H1 (cell line): ENCODE results near the gene DBX1. TPM values are rescaled to one million over a fixed set of nuclear protein-coding genes. Genes with fewer than 3 reads are reported as not detected.

ENCODE experiments used
- CTCF ChIA-PET: fragments of 300-600 bp; sonication (Branson Sonifier 250); formaldehyde crosslinking; loops from one replicate; lab custom pipeline; 2021; ENCODE audit not compliant: partially characterized antibody; lab: Charles Lee
- POLR2A ChIA-PET: fragments of 300-600 bp; sonication (Branson Sonifier 250); formaldehyde crosslinking; loops from one replicate; lab custom pipeline; 2021; ENCODE audit warnings: inconsistent platforms; ENCODE audit not compliant: partially characterized antibody; lab: Charles Lee
- DNase-seq, 2 experiments: peaks; one replicate each; pipeline versions ENCODE4 v3.0.0 to v3.0.0-alpha.2; 2010 to 2022; ENCODE audit warnings: low spot score in 2 of 2, low read depth in 1 of 2, mixed read lengths in 1 of 2
- FAIRE-seq: peaks from 2 replicates; lab custom pipeline; 2011; peaks lifted over from hg19 to GRCh38; lab: Jason Lieb, UNC
- H2AFZ ChIP-seq: 2 replicates; pipeline ENCODE4 v1.8.1; 2012; ENCODE audit warnings: low read length, inconsistent platforms
- H2AK5ac ChIP-seq: 2 replicates; pipeline ENCODE4 v1.6.1; 2013; ENCODE audit warnings: low read depth, low read length
- H2BK120ac ChIP-seq: replicated peaks from 2 replicates; pipeline ENCODE3; 2013; ENCODE audit warnings: low read depth, low read length, inconsistent platforms
- H2BK12ac ChIP-seq: 2 replicates; pipeline ENCODE4 v1.6.1; 2013; ENCODE audit warnings: low read depth, low read length
- H2BK15ac ChIP-seq: 2 replicates; pipeline ENCODE4 v1.6.1; 2013; ENCODE audit warnings: low read length
- H2BK20ac ChIP-seq: 2 replicates; pipeline ENCODE4 v1.6.1; 2013; ENCODE audit warnings: low read length
- H2BK5ac ChIP-seq: 2 replicates; pipeline ENCODE4 v1.6.1; 2013; ENCODE audit warnings: low read depth, low read length
- H3K14ac ChIP-seq: 2 replicates; pipeline ENCODE4 v1.6.1; 2013; ENCODE audit warnings: inconsistent platforms; ENCODE audit not compliant: insufficient read length
- H3K18ac ChIP-seq: 2 replicates; pipeline ENCODE4 v1.6.1; 2013; ENCODE audit warnings: low read length; ENCODE audit errors: extremely low read depth
- H3K23ac ChIP-seq: 2 replicates; pipeline ENCODE4 v1.6.1; 2013; ENCODE audit warnings: inconsistent platforms; ENCODE audit not compliant: insufficient read length
- H3K23me2 ChIP-seq: 2 replicates; pipeline ENCODE4 v1.6.1; 2013; ENCODE audit warnings: low read depth, low read length
- H3K27ac ChIP-seq: 2 replicates; pipeline ENCODE4 v1.6.1; 2011; ENCODE audit warnings: low read depth, low read length, inconsistent platforms
- H3K27me3 ChIP-seq, 4 experiments: replicated peaks in 1 of 4; 1 replicate in 1 of 4; 2 replicates in 3 of 4; pipeline versions ENCODE4 v1.6.1 to v1.8.1; 2011 to 2013; ENCODE audit warnings: low read length in 3 of 4, mild to moderate bottlenecking in 3 of 4, inconsistent platforms in 2 of 4, mixed read lengths in 2 of 4, moderate library complexity in 1 of 4; ENCODE audit not compliant: control insufficient read depth in 3 of 4, insufficient read depth in 3 of 4; ENCODE audit errors: extremely low read depth in 1 of 4
- H3K36me3 ChIP-seq, 4 experiments: 2 replicates each; pipeline versions ENCODE4 v1.6.1 to v1.8.1; 2011 to 2013; ENCODE audit warnings: mild to moderate bottlenecking in 4 of 4, low read length in 3 of 4, moderate library complexity in 2 of 4, control low read depth in 1 of 4, inconsistent platforms in 1 of 4; ENCODE audit not compliant: insufficient read depth in 4 of 4, control insufficient read depth in 2 of 4
- H3K4ac ChIP-seq: replicated peaks from 2 replicates; pipeline ENCODE3; 2013; ENCODE audit warnings: low read length, low read depth, mixed read lengths, inconsistent platforms; ENCODE audit not compliant: insufficient read length
- H3K4me1 ChIP-seq, 4 experiments: replicated peaks in 1 of 4; 1 replicate in 1 of 4; 2 replicates in 3 of 4; pipeline versions ENCODE4 v1.6.1 to v1.8.1; 2011 to 2013; ENCODE audit warnings: low read length in 3 of 4, inconsistent platforms in 2 of 4, mixed read lengths in 1 of 4; ENCODE audit not compliant: insufficient read depth in 4 of 4, control insufficient read depth in 3 of 4
- H3K4me2 ChIP-seq, 2 experiments: 2 replicates each; pipeline versions ENCODE4 v1.6.1 to v1.8.1; 2011 to 2013; ENCODE audit warnings: low read depth in 2 of 2, low read length in 2 of 2, control low read depth in 1 of 2, inconsistent platforms in 1 of 2, mild to moderate bottlenecking in 1 of 2; ENCODE audit not compliant: insufficient read depth in 1 of 2
- H3K4me3 ChIP-seq, 4 experiments: fragments of 200-600, 300-600 bp in 1 of 4; sonication (generic), shearing (Covaris generic), sonication (Bioruptor Twin) in 1 of 4; 2 replicates each; pipeline versions ENCODE4 v1.5.1 to v1.8.1; 2011 to 2016; ENCODE audit warnings: low read length in 4 of 4, low read depth in 3 of 4, control low read depth in 2 of 4, inconsistent platforms in 2 of 4, mild to moderate bottlenecking in 2 of 4, mixed read lengths in 1 of 4, moderate library complexity in 1 of 4; ENCODE audit not compliant: insufficient read depth in 2 of 4; ENCODE audit errors: extremely low read depth in 1 of 4
- H3K56ac ChIP-seq: replicated peaks from 2 replicates; pipeline ENCODE3; 2013; ENCODE audit warnings: low read depth, mild to moderate bottlenecking, mixed read lengths, low read length, inconsistent platforms; ENCODE audit not compliant: insufficient read length
- H3K79me1 ChIP-seq: 2 replicates; pipeline ENCODE4 v1.6.1; 2013; ENCODE audit warnings: low read depth, low read length, control low read depth
- H3K79me2 ChIP-seq, 2 experiments: 2 replicates each; pipeline versions ENCODE4 v1.6.1 to v1.8.1; 2012 to 2013; ENCODE audit warnings: low read length in 2 of 2, mild to moderate bottlenecking in 2 of 2, inconsistent platforms in 1 of 2; ENCODE audit not compliant: insufficient read depth in 2 of 2, control insufficient read depth in 1 of 2
- H3K9ac ChIP-seq, 4 experiments: replicated peaks in 1 of 4; 1 replicate in 1 of 4; 2 replicates in 3 of 4; pipeline versions ENCODE4 v1.6.1 to v1.8.1; 2011 to 2013; ENCODE audit warnings: low read depth in 3 of 4, low read length in 3 of 4, control low read depth in 2 of 4, mild to moderate bottlenecking in 2 of 4, moderate library complexity in 2 of 4, inconsistent platforms in 1 of 4; ENCODE audit errors: extremely low read depth in 1 of 4
- H3K9me3 ChIP-seq, 2 experiments: 2 replicates each; pipeline versions ENCODE4 v1.6.1 to v1.8.1; 2012 to 2013; ENCODE audit warnings: mild to moderate bottlenecking in 2 of 2, moderate library complexity in 2 of 2, control low read depth in 1 of 2, inconsistent platforms in 1 of 2, low read depth in 1 of 2, low read length in 1 of 2, mixed read lengths in 1 of 2; ENCODE audit not compliant: insufficient read depth in 2 of 2
- H4K20me1 ChIP-seq, 2 experiments: replicated peaks in 1 of 2; 2 replicates each; pipeline versions ENCODE3 to v1.8.1; 2011 to 2013; ENCODE audit warnings: inconsistent platforms in 2 of 2, low read length in 2 of 2, mild to moderate bottlenecking in 1 of 2; ENCODE audit not compliant: insufficient read depth in 2 of 2, control insufficient read depth in 1 of 2
- H4K5ac ChIP-seq: 2 replicates; pipeline ENCODE4 v1.6.1; 2013; ENCODE audit warnings: low read length, low read depth, mixed read lengths, inconsistent platforms; ENCODE audit not compliant: insufficient read length
- H4K8ac ChIP-seq: 2 replicates; pipeline ENCODE4 v1.8.0; 2013; ENCODE audit warnings: mild to moderate bottlenecking, moderate library complexity, low read length, inconsistent platforms; ENCODE audit not compliant: insufficient read depth; ENCODE audit errors: extremely low read depth
- H4K91ac ChIP-seq: replicated peaks from 2 replicates; pipeline ENCODE3; 2013; ENCODE audit warnings: low read length, mixed read lengths, inconsistent platforms; ENCODE audit not compliant: insufficient read length
- CBX8 ChIP-seq: fragments of 300-800, 300-1000 bp; sonication (generic); IDR thresholded peaks from 2 replicates; pipeline ENCODE4 v1.7.1; 2016; ENCODE audit warnings: low read depth, low read length, borderline replicate concordance
- EP300 ChIP-seq, 2 experiments: IDR thresholded peaks; 1 replicate in 1 of 2; 2 replicates in 1 of 2; pipeline ENCODE4 v1.6.1; 2011 to 2012; ENCODE audit warnings: low read depth in 2 of 2, low read length in 2 of 2, mild to moderate bottlenecking in 2 of 2, borderline replicate concordance in 1 of 2, inconsistent platforms in 1 of 2, moderate library complexity in 1 of 2
- GTF2F1 ChIP-seq: IDR thresholded peaks from 2 replicates; pipeline ENCODE4 v1.6.1; 2012; ENCODE audit warnings: low read depth, low read length, improper control_type of control experiment, borderline replicate concordance
- HDAC2 ChIP-seq, 2 experiments: fragments of 300-600 bp in 1 of 2; sonication (generic) in 1 of 2; IDR thresholded peaks; 2 replicates each; pipeline ENCODE4 v1.6.1; 2011 to 2012; ENCODE audit warnings: low read depth in 2 of 2, low read length in 2 of 2, mild to moderate bottlenecking in 2 of 2, moderate library complexity in 2 of 2, borderline replicate concordance in 1 of 2, inconsistent platforms in 1 of 2
- NANOG ChIP-seq: IDR thresholded peaks from 2 replicates; pipeline ENCODE4 v1.6.1; 2011; ENCODE audit warnings: low read length, low read depth, mild to moderate bottlenecking, inconsistent platforms; ENCODE audit not compliant: insufficient read depth, poor library complexity, severe bottlenecking
- SIN3A ChIP-seq, 2 experiments: IDR thresholded peaks in 1 of 2; conservative IDR thresholded peaks in 1 of 2; 2 replicates each; pipeline ENCODE4 v1.6.1; 2011 to 2012; ENCODE audit warnings: low read length in 2 of 2, improper control_type of control experiment in 1 of 2, low read depth in 1 of 2, mild to moderate bottlenecking in 1 of 2
- TEAD4 ChIP-seq: IDR thresholded peaks from 2 replicates; pipeline ENCODE4 v1.6.1; 2012; ENCODE audit warnings: low read depth, low read length, inconsistent platforms, mixed read lengths
- whole genome bisulfite sequencing, 2 experiments: shearing (Covaris generic) in 1 of 2; methylation state at CpG; one replicate each; pipeline versions ENCODE4 v1.1.6 to v1.1.7; 2013 to 2015; ENCODE audit warnings: low lambda C conversion rate in 2 of 2, mixed read lengths in 2 of 2, inconsistent platforms in 1 of 2, low coverage in 1 of 2, missing lambda C conversion rate in 1 of 2; ENCODE audit not compliant: insufficient replicate concordance in 2 of 2, insufficient coverage in 1 of 2, insufficient read length in 1 of 2; ENCODE audit errors: extremely low coverage in 1 of 2, missing lambda C conversion rate in 1 of 2; 5-methylcytosine and 5-hydroxymethylcytosine counted together
- polyA plus RNA-seq, 7 experiments: library from polyadenylated mRNA; depleted of rRNA in 3 of 7; stranded (reverse) in 5 of 7; unstranded in 2 of 7; fragments of >200 nt in 5 of 7; fragments of 200-250 nt in 2 of 7; gene quantifications; 1 replicate in 5 of 7; 2 replicates in 1 of 7; 4 replicates in 1 of 7; pipeline versions ENCODE4 v1.2.1 to v1.2.3, GENCODE V29; 2011 to 2013; ENCODE audit warnings: missing spikeins in 2 of 7, mixed read lengths in 2 of 7
- total RNA-seq: library from RNA; stranded (reverse); fragmentation: NEBNext Ultra II Directional; extraction: Animal tissue kit (Norgen Biotek cat#: 25700); gene quantifications from 2 replicates; pipeline ENCODE4 v1.2.1, GENCODE V29; 2021

Gene DBX1
- total and polyA plus RNA-seq, 2 of the 8 experiments (the other 6 are each of a cell fraction or from before 2014, with no cell fraction given), result not detected

DNA sequence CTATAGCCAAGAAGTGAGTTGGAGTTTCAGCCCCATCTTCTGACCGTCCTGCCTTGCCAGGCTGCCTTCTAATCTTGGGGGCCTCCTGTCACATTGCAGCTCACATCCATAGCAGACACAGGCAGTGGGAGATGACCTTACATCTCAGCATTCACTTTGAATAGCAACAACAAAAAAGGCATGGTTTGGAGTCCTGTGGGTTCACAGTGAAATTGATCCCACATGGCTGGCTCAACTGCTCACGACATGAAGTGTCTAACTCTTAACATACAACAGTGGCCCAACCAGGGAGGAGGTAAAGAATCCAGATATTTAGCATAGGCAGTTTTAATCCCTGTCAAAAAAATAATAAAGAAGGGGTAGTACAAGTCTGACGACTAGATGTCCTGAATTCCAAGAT lies 38.1 kb downstream of the DBX1 start:
- peaks cover 4 to 31% (median 24%) of the 10 kb centered on the region in 4 experiments; a peak in 6 of 8 replicates for H3K36me3 ChIP-seq
- no peak overlapping the region for H3K4me3 ChIP-seq
- H3K79me2 ChIP-seq, result no peaks in the 10 kb centered on the region
- H2AK5ac ChIP-seq, result no peak overlapping the region
- H3K9ac ChIP-seq, result no peak overlapping the region
- no peaks in the 10 kb centered on the region for H3K9me3 ChIP-seq
- H3K27me3 ChIP-seq, result no peaks in the 10 kb centered on the region
- H3K27ac ChIP-seq, result no peak overlapping the region
- no peaks in the 10 kb centered on the region for H3K4me1 ChIP-seq
- H2BK12ac ChIP-seq, result no peak overlapping the region
- 93% methylated on average over 3 of the region's 3 CpGs; no CpG with 5 or more reads in 1 of the 2 experiments for WGBS, 2 experiments
- H2BK15ac ChIP-seq, result no peak overlapping the region
- H2BK120ac ChIP-seq, result no peak overlapping the region
- TF ChIP-seq CBX8, result no peak
- TF ChIP-seq EP300 (IDR thresholded peaks at IDR 0.05; ENCODE audit: borderline replicate concordance in 1 of 2, low read depth in 2 of 2, low read length in 2 of 2), result no peak
- TF ChIP-seq SIN3A (conservative IDR thresholded peaks at IDR 0.05 in 1 of 2, IDR thresholded peaks at IDR 0.05 in 1 of 2; ENCODE audit: low read depth in 1 of 2, low read length in 2 of 2), result no peak
- TF ChIP-seq HDAC2 (IDR thresholded peaks at IDR 0.05; ENCODE audit: borderline replicate concordance in 1 of 2, low read depth in 2 of 2, low read length in 2 of 2), result no peak
- no peak for TF ChIP-seq TEAD4
- no peak for TF ChIP-seq NANOG
- TF ChIP-seq GTF2F1, result no peak
- H3K23me2 ChIP-seq, result no peaks in the 10 kb centered on the region
- CTCF ChIA-PET, result interaction anchor here (1.7 kb wide), 1 partner anchor 10 kb away, joined by 7 read pairs; no protein-coding TSS in a partner anchor
- FAIRE-seq (no peak), DNase-seq (no peak)
- H4K8ac ChIP-seq, result no peak overlapping the region
- no peak overlapping the region for H2BK20ac ChIP-seq
- no peak overlapping the region for H3K14ac ChIP-seq
- POLR2A ChIA-PET, result no interaction called here
- H3K23ac ChIP-seq, result no peak overlapping the region
- H3K4me2 ChIP-seq, result no peak overlapping the region
- H3K18ac ChIP-seq, result no peak overlapping the region
- H2AFZ ChIP-seq, result no peak overlapping the region
- no peak overlapping the region for H3K4ac ChIP-seq
- peaks cover 2% of the 10 kb centered on the region in 2 experiments for H4K20me1 ChIP-seq
- no peak overlapping the region for H4K5ac ChIP-seq
- H4K91ac ChIP-seq, result no peak overlapping the region
- H3K56ac ChIP-seq, result no peak overlapping the region
- H2BK5ac ChIP-seq, result no peak overlapping the region
- H3K79me1 ChIP-seq, result 0 out of 2 replicates have a peak, but pooled peaks cover 2% of the 10 kb centered on the region
